ENCODE data around the gene ADAMTS13. TPM values are rescaled to one million over a fixed set of nuclear protein-coding genes. Genes with fewer than 3 reads are reported as not detected.
A peak's percentile ranks its signal among the peaks of the same experiment; 100 is the strongest.

ADAMTS13 gene
- total RNA-seq, 1 experiment from 2014 or later = 0.12 TPM

DNA sequence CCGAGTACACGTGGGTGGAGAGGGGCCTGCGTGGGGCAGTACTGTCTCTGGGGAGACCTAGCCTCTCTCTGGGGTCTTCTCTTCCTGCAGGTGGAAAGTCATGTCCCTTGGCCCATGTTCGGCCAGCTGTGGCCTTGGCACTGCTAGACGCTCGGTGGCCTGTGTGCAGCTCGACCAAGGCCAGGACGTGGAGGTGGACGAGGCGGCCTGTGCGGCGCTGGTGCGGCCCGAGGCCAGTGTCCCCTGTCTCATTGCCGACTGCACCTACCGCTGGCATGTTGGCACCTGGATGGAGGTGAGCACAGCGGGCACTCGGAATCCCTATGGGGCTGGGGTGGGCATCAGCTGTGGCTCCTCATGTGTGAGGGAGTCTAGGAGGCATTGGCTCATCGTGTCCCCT lies 32.2 kb downstream of the ADAMTS13 start:
- DNase-seq (ENCODE audit: low spot score) = no peak

DNA sequence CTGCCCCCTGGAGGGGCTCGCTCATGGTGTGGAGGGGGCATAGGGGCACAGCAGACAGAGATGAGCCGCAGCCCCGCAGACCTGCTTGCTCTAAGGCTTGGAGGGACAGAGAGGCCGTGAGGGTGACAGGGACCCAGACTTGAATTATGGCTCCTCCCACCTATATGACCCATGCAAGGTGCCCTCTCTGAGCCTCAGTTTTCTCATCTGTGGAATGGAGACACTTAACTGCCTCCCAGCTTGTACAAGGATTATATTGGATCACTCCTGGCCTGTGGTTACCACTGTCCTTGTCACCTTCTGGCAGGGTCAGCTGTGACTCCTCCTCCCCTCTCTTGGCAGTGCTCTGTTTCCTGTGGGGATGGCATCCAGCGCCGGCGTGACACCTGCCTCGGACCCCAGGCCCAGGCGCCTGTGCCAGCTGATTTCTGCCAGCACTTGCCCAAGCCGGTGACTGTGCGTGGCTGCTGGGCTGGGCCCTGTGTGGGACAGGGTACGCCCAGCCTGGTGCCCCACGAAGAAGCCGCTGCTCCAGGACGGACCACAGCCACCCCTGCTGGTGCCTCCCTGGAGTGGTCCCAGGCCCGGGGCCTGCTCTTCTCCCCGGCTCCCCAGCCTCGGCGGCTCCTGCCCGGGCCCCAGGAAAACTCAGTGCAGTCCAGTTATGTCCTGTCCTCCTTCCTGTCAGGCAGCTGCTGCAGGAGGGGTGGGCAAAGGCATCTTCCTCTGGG lies 32.9 kb downstream of the ADAMTS13 start:
- no peak for DNase-seq (ENCODE audit: low spot score)

DNA sequence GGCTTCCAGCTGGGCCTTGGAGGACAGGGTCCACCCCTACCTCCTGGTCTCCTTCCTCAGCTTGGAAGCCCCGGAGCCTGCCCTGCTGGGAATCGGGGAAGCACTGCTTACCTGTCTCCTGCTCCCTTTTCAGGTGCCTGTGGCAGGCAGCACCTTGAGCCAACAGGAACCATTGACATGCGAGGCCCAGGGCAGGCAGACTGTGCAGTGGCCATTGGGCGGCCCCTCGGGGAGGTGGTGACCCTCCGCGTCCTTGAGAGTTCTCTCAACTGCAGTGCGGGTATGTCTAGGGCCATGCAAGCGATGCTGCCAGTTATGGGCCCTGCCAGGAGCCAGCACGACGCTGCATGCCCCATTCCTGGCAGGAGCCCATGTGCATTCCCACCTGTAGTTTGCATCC lies 33.8 kb downstream of the ADAMTS13 start:
- DNase-seq (ENCODE audit: low spot score) = no peak

DNA sequence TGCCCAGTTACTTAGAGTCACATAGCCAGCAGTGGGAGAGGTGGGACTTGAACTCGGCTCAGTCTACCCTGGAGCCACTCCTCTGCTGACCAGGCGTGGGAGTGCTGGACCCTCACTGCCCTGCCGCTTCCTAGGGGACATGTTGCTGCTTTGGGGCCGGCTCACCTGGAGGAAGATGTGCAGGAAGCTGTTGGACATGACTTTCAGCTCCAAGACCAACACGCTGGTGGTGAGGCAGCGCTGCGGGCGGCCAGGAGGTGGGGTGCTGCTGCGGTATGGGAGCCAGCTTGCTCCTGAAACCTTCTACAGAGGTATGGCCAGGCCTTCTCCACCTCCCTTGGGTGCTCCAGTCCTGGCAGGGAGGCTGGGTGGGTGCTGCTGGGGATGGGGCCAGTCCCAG lies 34.2 kb downstream of the ADAMTS13 start:
- no peak for DNase-seq (ENCODE audit: low spot score)

DNA sequence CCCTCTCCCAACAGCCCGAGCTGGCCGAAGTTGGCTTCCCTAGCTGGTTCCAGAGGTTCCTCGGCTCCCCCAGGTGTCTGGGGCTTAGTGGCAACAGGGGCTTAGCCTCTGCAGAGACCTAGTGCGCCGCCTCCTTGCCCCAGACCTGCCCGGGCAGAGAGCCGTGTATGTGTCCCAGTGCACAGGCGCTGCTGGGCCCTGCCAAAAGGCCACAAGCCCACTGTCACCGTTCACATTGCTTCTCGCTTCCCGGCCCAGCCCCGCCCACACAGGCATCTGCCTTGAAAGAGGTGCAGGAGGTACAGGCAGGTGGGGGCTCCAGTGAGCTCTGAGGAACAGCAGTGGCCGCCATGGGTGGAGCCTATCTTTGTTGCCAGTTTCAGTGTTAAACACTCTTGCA lies 35.1 kb downstream of the ADAMTS13 start:
- no peak for DNase-seq (ENCODE audit: low spot score)

DNA sequence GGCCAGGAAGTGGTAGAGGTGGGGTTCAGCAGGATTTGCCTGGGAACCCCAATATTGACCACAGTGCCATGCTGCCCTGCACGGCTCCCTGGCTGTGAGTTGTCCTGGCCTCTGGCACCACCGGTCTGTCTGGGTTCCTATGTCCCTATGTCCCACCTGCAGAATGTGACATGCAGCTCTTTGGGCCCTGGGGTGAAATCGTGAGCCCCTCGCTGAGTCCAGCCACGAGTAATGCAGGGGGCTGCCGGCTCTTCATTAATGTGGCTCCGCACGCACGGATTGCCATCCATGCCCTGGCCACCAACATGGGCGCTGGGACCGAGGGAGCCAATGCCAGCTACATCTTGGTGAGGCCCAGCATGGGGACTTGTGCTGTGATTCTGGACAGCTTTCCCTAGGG lies 35.6 kb downstream of the ADAMTS13 start:
- DNase-seq (ENCODE audit: low spot score) = no peak

DNA sequence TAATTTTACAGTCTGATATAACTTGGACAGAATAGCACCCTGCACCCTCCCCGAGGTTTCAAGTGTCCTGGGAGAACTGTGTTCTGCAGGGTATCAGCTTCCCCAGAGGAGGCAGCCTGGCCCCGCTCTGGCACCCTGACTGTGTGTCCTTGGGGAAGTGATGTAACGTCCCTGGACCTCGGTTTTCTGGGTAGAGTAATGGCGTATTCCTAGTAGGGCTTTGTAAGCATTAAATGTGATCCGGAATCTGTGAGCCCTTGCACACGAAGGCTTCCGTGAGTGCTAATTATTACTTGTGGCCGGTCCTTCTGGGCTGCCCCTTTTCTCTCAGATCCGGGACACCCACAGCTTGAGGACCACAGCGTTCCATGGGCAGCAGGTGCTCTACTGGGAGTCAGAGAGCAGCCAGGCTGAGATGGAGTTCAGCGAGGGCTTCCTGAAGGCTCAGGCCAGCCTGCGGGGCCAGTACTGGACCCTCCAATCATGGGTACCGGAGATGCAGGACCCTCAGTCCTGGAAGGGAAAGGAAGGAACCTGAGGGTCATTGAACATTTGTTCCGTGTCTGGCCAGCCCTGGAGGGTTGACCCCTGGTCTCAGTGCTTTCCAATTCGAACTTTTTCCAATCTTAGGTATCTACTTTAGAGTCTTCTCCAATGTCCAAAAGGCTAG lies 36.6 kb downstream of the ADAMTS13 start:
- DNase-seq (ENCODE audit: low spot score) = no peak

DNA sequence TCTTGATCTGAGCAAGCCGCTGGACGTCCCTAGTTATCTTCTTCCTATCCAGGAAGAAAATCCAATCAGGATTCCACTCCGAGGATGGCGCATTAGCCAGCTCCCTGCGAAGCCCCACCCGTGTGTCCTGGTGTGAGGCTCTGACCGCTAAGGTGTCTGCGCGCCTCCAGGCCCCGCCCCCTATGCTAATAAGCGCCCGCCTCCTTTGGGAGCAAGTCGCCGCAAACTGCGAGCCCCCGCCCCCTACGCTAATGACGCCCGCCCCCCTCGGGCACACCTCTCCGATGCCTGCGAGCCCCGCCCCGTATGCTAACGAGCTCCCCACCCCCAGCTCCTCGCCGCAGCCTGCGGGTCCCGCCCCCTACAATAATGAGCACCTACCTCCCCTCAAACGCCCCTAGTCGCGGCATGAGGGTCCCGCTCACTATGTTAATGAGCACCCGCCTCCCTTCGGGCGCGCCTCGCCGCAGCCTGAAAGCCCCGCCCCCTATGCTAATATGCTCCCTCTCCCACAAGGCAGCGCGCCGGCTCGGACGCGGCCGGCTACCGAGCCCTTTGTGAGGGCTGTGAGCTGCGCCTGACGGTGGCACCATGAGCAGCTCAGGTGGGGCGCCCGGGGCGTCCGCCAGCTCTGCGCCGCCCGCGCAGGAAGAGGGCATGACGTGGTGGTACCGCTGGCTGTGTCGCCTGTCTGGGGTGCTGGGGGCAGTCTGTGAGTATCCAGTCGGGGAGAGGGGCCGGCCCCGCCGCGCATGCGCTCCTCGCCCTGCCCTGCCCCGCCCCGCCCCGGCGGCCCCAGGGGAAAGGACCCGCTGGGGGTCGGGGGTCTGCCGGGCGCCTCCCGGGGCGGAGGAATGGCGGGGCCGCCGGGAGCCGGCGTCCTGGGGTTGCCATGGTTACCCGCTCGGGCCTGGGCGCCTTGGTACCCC lies 37.6 kb downstream of the ADAMTS13 start, which contains the start of gene CACFD1:
TSS of gene CACFD1 (plus strand) at position 503 of the 929 bp plus-strand sequence. CDS start at position 592, 89 bp downstream.
- peak; percentile 88 for DNase-seq (ENCODE audit: low spot score)

DNA sequence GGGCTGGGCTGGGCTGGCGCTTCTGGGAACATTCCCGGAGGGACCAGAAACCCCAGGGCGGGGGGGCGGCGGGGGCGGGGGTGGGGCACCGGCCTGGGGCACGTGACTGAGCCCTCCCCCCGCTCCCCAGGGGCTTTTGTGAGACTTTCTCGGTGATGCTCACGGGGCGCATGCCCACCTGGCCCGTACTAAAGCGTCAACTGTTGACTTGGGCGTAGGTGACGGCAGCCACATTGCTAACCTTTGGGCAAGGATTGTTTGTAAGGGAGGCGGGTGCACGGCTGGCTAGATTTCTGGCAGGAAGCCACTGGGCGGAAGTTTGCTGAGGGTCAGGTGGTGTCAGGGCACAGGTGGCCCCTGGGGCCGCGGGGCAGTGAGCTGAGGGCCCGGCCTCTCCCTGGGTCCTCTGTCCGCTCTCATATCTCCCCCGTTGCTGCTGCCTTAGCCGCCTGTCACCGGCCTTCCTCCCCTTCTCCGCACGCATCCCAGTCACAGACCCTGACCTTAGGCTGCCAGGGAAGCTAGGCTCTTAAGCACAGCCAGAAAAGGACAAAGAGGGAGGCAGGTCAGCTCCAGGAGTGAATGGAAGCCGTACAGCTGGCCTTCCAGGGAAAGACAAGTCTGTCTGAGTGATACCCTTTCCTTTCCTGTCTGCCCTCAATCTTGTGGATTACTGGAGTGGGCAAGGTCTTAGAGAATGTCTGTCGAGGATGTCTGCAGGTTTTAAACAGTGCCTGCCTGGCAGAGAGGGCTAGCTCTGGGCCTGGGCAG lies 38.4 kb downstream of the ADAMTS13 start:
- no peak for DNase-seq (ENCODE audit: low spot score)

DNA sequence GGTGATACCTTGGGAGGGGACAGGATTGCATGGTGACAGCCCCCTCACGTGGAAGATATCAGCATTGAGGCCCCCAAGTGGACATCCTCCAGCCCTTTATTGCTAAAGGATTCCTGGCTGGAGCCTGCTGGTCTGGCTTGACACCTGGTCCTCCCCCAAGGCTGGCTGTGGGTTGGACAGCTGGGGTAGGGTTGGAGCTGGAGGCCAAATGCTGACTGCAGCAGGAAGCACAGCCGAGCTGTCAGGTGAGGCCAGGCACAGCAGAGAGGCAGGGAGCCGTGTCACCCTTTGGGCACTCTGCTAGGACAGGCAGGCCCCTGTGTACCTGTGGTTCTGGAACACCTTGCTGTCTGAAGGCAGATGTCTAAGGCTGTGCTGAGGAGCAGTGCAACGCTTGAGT lies 39.8 kb downstream of the ADAMTS13 start:
- no peak for DNase-seq (ENCODE audit: low spot score)

DNA sequence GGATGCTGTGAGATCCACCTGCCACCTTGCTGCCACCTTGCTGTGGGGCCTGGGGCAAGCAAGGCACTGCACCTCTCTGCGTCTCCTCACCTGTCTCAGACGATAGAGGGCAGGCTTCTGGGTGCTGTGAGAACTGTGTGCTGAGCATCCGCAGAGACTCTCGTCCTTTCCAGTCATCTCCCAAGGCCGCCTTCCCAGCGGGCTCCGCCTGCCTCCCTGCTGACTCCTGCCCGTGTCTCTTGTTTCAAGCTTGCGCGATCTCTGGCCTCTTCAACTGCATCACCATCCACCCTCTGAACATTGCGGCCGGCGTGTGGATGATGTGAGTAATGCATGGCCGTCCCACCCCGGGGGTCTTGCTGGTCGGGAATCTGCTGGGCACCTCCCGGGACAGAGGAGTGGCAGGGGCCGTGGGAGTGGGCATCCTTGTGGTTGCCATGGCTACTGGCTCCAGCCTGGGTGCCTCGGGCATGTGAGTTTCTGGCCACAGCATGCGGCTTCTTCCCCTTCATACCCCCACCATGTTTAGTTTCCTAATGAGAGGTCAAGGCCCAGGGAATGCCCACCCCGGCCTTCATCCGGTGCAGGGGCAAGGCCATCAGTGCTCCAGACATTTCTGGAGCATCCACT lies 41.2 kb downstream of the ADAMTS13 start:
- DNase-seq (ENCODE audit: low spot score) = no peak

DNA sequence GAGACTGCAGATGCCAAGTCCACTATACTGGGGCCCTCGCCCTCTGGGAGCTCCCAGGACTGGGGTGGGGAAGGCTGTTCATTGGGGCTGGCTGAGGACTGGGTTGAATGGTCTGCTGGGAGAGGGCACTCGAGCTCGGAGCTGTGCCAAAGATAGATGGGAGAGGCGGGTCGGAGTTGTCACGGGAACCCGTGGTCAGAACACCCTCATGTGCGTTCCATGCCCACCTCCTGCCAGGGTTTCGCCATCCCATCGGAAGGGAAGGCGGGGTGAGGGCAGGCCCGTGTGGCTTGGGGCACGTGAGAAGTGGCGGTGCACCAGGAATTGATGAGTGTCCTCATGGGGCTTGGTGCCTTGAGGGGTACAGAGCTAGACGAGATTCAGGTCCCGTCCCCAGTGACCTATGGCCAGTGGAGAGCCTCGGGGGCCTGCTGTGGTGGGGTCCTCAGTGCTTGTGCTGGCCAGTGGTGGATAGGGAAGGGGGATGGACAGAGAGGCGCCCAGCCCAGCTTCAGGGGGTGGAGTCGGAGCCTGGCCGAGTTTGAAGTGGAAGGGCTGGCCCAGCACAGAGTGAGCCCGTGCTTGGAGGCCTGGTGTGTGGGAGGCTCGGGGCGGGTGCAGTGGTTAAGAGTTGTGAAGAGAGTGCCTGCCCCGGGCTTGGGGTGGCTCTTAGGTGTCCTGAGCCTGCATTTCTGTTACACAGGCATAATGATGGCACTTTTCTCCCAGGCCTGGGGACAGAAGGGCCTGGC lies 41.9 kb downstream of the ADAMTS13 start:
- no peak for DNase-seq (ENCODE audit: low spot score)

DNA sequence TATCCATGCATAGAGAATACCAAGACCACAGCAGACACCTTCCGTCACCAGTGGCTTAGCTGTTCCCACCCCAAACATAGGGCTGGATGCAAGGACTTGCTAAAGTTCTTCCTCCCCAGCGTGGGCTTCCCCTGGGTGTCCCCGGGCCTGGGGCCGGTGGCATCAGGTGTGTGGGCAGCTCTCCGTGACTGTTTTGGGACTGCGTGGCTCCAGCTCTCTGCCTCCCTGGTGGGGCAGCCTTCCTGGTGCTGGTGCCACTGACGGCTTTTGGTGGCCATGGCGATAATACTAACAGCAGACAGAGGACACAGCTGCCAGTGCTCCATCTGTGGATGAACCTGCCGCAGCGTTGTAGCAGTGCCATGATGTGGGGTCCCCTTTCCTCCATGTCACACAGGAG lies 42.5 kb downstream of the ADAMTS13 start:
- DNase-seq (ENCODE audit: low spot score) = no peak

DNA sequence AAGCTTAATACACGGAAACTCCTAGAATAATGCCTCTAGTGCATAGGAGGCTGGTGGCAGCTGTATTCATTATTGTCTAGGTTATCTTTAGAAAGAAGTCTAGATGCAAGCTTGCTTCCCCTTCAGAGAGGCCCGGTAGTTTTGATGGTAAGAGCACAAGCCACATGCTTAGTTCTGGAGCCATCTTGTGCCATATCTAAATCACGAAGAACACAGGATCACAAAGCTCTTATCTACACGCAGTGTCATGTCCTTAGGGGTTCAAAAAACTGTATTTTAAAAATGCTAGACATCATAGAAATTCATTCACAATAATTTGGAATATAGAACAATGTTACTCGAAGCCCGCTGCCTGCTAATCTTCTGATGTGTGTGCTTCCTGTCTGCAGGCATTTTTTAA lies 43.8 kb downstream of the ADAMTS13 start:
- DNase-seq (ENCODE audit: low spot score) = no peak

DNA sequence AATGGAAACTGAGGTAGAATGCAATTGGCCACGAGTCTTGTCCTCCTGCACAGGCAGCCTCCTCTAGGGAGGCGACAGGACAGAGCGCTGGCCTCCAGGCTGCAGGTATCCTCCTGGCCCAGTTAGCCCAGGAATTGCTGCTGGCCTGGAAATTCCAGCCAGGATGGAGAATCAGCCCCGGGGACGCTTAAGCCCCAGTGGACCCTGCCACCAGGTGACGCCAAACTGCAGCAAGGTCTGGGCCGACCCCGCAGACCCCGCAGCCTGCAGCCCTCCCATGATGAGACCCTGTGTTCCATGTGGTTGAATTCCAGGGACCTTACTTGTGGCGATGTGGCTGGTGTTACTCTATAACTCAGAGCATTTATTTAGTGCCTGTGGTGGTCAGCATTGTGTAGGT lies 44.9 kb downstream of the ADAMTS13 start:
- no peak for DNase-seq (ENCODE audit: low spot score)

DNA sequence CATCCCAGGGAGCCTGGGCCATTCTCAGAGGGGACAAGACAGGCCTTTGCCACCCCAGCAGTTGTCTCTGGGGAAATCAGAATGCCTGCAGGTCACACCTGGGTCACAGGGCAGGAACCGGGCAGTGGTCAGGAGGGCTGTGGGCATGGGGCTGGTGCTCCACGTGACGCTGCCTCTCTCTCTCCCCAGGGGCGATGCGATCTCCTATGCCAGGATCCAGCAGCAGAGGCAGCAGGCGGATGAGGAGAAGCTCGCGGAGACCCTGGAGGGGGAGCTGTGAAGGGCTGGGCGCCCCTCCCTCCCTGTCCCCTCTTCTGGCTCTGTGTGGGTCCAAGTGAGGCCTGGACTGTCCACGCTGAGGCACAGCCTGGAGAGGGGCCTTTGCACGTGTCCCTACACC lies 46.2 kb downstream of the ADAMTS13 start:
- no peak for DNase-seq (ENCODE audit: low spot score)

DNA sequence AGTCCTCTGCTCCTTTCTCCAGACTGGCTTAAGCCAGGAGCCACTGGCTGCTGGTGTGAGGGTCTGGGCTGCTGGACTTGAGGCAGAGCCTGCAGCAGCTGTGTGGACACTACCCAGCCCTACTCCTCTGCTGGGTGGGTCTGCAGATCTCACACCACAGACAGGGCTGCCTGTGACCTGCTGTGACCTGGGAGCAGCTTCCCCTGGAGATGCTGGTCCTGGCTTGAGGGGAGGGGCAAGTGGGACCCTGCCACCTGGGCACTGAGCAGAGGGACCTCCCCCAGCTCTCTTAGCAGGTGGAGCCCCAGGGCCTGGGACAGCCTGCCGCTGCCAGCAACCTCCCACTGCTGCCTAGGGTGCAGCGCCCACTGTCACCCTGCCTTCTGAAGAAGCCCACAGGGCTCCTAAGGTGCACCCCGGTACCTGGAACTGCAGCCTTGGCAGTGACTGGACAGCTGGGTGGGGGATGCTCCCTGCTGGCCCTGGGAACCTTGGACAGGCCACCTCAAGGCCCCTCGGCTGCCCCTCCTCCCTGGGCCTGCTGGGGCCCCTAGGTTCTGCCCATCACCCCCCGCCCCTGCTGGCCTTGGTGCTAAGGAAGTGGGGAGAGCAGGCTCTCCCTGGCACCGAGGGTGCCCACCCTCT lies 46.7 kb downstream of the ADAMTS13 start:
- DNase-seq (ENCODE audit: low spot score) = no peak

DNA sequence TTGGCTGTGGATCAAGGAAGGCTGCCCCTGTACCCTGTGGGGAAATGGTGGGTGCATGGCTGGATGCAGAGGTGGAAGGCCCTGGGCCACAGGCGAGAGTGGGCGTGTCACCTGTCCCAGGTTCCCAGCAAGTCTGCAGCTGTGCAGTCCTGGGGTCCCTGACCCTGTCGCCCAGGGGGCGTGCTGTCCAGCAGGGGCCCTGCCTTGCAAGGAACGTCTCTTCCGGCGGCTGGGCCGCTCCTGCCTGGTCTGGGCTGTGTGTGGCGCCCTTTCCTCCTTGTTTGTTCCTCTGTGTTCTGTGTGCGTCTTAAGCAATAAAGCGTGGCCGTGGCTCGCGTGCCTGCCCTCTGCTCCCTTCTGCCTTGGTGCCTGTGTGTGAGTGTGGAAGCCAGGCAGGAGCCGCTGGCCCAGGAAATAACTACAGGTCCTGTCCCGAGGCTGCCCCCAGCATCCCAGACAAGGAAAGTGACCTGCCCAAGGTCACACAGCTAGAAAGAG lies 48.3 kb downstream of the ADAMTS13 start:
- no peak for DNase-seq (ENCODE audit: low spot score)

DNA sequence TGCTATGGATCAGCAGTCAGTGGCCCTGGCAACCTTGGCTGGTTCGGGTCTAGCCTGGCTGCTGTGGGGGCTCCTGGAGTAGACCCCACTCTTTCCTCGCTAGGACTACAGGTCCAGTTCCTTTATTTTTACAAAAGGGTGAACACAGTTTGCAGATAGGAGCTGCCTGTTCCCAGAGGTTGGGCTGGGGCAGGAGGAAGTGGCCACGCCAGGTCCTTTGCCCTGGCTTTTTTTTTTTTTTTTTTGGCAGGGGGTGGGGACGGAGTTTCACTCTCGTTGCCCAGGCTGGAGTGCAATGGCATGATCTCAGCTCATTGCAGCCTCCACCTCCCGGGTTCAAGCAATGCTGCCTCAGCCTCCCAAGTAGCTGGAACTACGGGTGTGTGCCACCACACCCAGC lies 48.8 kb downstream of the ADAMTS13 start:
- no peak for DNase-seq (ENCODE audit: low spot score)
